Aorta (tissue), 5 donors: ENCODE measurements around the gene B4GALT6. TPM values are rescaled to one million over a fixed set of nuclear protein-coding genes. Genes with fewer than 3 reads are reported as not detected.

Experiments used
- ATAC-seq: fragments of 200-7000 bp; cut with Tn5 transposase; one replicate; pipeline ENCODE4 v1.9.1; 2022; ENCODE audit warnings: moderate library complexity; ENCODE audit not compliant: low FRiP score
- DNase-seq, 2 donors: peaks; one replicate each; pipeline ENCODE4 v3.0.0-alpha.2; 2020
- H3K27ac ChIP-seq, 2 donors: one replicate each; pipeline ENCODE4 v1.5.1; 2013; ENCODE audit warnings: low read length in 2 of 2, mild to moderate bottlenecking in 2 of 2, moderate library complexity in 2 of 2, control low read depth in 1 of 2, inconsistent platforms in 1 of 2, low read depth in 1 of 2
- H3K27me3 ChIP-seq, 2 donors: one replicate each; pipeline ENCODE4 v1.6.1; 2013; ENCODE audit warnings: control low read depth in 1 of 2, low read length in 1 of 2, mild to moderate bottlenecking in 1 of 2, moderate library complexity in 1 of 2; ENCODE audit not compliant: insufficient read depth in 2 of 2, control insufficient read depth in 1 of 2
- H3K36me3 ChIP-seq, 2 donors: one replicate each; pipeline ENCODE4 v1.6.1; 2013; ENCODE audit warnings: control low read depth in 1 of 2, low read length in 1 of 2, mild to moderate bottlenecking in 1 of 2; ENCODE audit not compliant: insufficient read depth in 2 of 2, control insufficient read depth in 1 of 2
- H3K4me1 ChIP-seq, 2 donors: one replicate each; pipeline ENCODE4 v1.6.1; 2013; ENCODE audit warnings: low read length in 2 of 2, control low read depth in 1 of 2, mild to moderate bottlenecking in 1 of 2, moderate library complexity in 1 of 2; ENCODE audit not compliant: insufficient read depth in 2 of 2, control insufficient read depth in 1 of 2
- H3K4me3 ChIP-seq, 2 donors: one replicate each; pipeline ENCODE4 v1.5.1; 2013; ENCODE audit warnings: low read length in 2 of 2, control low read depth in 1 of 2, mild to moderate bottlenecking in 1 of 2
- H3K9me3 ChIP-seq: one replicate; pipeline ENCODE4 v1.6.1; 2013; ENCODE audit warnings: mild to moderate bottlenecking, low read length; ENCODE audit not compliant: control insufficient read depth
- WGBS, 2 donors: extraction: QIAGEN DNeasy Blood & Tissue Kit; methylation state at CpG; one replicate each; pipeline ENCODE4 v1.1.7; 2013; 5-methylcytosine and 5-hydroxymethylcytosine counted together
- intact Hi-C, 2 donors: fragments of 100-400 bp; cut with DNase I; formaldehyde crosslinking; loops; one replicate each; pipeline versions ENCODE4 v1.14.2 to v1.15.0; 2022
- polyA plus RNA-seq, 2 donors: library from polyadenylated mRNA; stranded (reverse); fragments of 200-250 nt; gene quantifications; one replicate each; pipeline ENCODE4 v1.2.3, GENCODE V29; 2013
- total RNA-seq, 2 donors: library from RNA; stranded (reverse); fragmentation: NEBNext Ultra II Directional; extraction: Animal tissue kit (Norgen Biotek cat#: 25700); gene quantifications; one replicate each; pipeline ENCODE4 v1.2.1, GENCODE V29; 2021
- donor health status: healthy with polysubstance abuse.
- donor health status: Bipolar disorder and iron deficiency.
- donor health status: DM: no; HTN: no; CAD: no.
- donor health status: DM: no; HTN: no; CAD: no.
- donor health status: DM: yes; HTN: yes; CAD: no.

B4GALT6 gene
- total and polyA plus RNA-seq, 4 donors: 0.87 to 8.4 (median 3.3) TPM

GRCh38 chr18:31672628-31673135, 11.7 kb downstream of the B4GALT6 start:
- ATAC-seq (no peak), DNase-seq (no peak)
- Histone ChIP-seq H3K4me1 (no peaks in the 10 kb centered on the region), H3K4me3 (no peak overlapping the region), H3K27me3 (no peaks in the 10 kb centered on the region), H3K36me3 (no peaks in the 10 kb centered on the region), H3K9me3 (no peaks in the 10 kb centered on the region), H3K27ac (no peak overlapping the region)
- intact Hi-C loops: no loop called here

DNA sequence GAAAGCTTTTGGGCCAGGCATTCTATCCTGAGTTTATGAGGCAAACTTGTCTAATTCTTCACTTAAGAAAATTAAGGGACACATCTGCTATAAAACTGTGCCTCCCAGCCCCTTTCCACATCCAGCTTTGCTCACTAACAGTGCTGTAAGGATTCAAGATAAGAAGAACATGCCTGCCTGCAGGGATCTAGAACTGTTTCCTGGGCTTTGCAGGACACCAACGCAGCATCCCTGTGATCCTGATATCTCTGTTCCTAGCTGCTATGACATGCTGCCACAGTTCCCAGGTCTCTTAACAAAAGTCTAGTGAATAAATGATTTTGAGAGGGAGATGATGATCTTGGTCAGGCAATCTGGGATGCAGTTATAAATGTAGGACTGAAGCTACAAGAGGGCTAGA, 12.4 kb downstream of the B4GALT6 start:
- 93 to 94% methylated on average over 1 of the region's 1 CpG for WGBS, 2 donors
- no peaks in the 10 kb centered on the region for H3K4me1 ChIP-seq
- ATAC-seq (no peak), DNase-seq (no peak)
- intact Hi-C loops: no loop called here
- H3K36me3 ChIP-seq: no peaks in the 10 kb centered on the region
- no peaks in the 10 kb centered on the region for H3K9me3 ChIP-seq
- no peak overlapping the region for H3K27ac ChIP-seq
- no peak overlapping the region for H3K4me3 ChIP-seq
- no peaks in the 10 kb centered on the region for H3K27me3 ChIP-seq

GRCh38 chr18:31669541-31669940, 14.8 kb downstream of the B4GALT6 start:
- H3K27me3 ChIP-seq: no peaks in the 10 kb centered on the region
- intact Hi-C loops: no loop called here

DNA sequence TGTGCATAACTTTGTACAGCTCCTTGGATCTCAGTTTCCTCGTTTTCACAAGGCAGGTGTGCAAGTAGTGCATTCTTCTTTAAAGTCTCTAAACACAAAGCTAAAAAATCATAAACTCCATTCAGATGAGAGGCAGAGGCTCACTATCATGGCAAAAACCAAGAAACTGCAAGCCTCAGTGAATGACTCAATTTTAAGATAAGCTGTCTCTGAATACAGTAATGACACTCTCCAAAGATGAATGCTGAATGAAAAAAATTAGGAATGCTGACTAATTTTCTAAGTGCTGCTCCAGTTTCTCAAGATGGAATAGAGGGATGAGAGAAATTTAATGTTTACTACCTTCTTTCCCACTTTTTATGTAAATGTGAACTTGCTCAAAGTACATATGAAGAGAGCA, 17.2 kb downstream of the B4GALT6 start:
- intact Hi-C loops: no loop called here
- H3K4me1 ChIP-seq: no peaks in the 10 kb centered on the region
- no peak overlapping the region for H3K27ac ChIP-seq
- WGBS, 2 donors: 58 to 72% methylated on average over 1 of the region's 1 CpG
- no peaks in the 10 kb centered on the region for H3K9me3 ChIP-seq
- H3K27me3 ChIP-seq: no peaks in the 10 kb centered on the region
- ATAC-seq (no peak), DNase-seq (no peak)
- no peak overlapping the region for H3K4me3 ChIP-seq
- H3K36me3 ChIP-seq: no peaks in the 10 kb centered on the region

More at GRCh38 chr18:31669541-31669940, 14.8 kb downstream of the B4GALT6 start:
- WGBS, 2 donors: 89 to 95% methylated on average over 2 of the region's 2 CpGs
- no peaks in the 10 kb centered on the region for H3K4me1 ChIP-seq
- H3K4me3 ChIP-seq: no peak overlapping the region
- ATAC-seq: no peak
- no peaks in the 10 kb centered on the region for H3K36me3 ChIP-seq
- H3K9me3 ChIP-seq: no peaks in the 10 kb centered on the region
- no peak overlapping the region for H3K27ac ChIP-seq
- DNase-seq: no peak

DNA sequence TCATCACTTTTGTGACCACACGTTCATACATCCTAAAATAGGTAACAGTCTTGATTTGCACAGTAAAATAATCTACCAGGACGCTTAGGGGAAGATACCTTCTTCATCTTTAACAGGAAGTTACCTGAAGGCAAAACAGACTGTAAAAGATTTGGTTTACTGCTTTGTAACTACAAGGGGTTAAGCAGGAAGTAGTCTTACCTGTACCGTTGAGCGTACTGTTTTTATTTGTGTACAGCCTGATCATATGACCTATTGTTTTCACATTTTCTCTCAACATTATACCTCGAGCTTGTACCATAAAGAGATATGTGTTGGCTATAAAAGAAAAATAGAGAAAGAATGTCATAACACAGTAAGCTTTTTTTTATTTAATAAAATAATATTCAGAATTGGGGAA, 18.3 kb downstream of the B4GALT6 start:
- WGBS, 2 donors: 84 to 86% methylated on average over 5 of the region's 5 CpGs
- H3K4me3 ChIP-seq: no peak overlapping the region
- no peak overlapping the region for H3K27ac ChIP-seq
- intact Hi-C loops: no loop called here
- H3K27me3 ChIP-seq: no peaks in the 10 kb centered on the region
- H3K4me1 ChIP-seq: no peaks in the 10 kb centered on the region
- no peak for ATAC-seq
- no peak for DNase-seq
- H3K36me3 ChIP-seq: no peaks in the 10 kb centered on the region
- H3K9me3 ChIP-seq: no peaks in the 10 kb centered on the region

GRCh38 chr18:31664101-31664500, 20.3 kb downstream of the B4GALT6 start:
- H3K4me1 ChIP-seq: no peaks in the 10 kb centered on the region
- H3K9me3 ChIP-seq: no peaks in the 10 kb centered on the region
- DNase-seq: no peak
- H3K27ac ChIP-seq: no peak overlapping the region
- no peaks in the 10 kb centered on the region for H3K36me3 ChIP-seq
- intact Hi-C loops: no loop called here
- H3K27me3 ChIP-seq: no peaks in the 10 kb centered on the region
- WGBS, 2 donors: 92 to 97% methylated on average over 1 of the region's 1 CpG
- no peak overlapping the region for H3K4me3 ChIP-seq
- no peak for ATAC-seq

- 52 to 62% methylated on average over 3 of the region's 3 CpGs for WGBS, 2 donors
- no peaks in the 10 kb centered on the region for H3K36me3 ChIP-seq
- ATAC-seq (no peak), DNase-seq (no peak)
- no peaks in the 10 kb centered on the region for H3K9me3 ChIP-seq
- H3K4me1 ChIP-seq: no peaks in the 10 kb centered on the region
- no peak overlapping the region for H3K27ac ChIP-seq
- H3K27me3 ChIP-seq: no peaks in the 10 kb centered on the region
- intact Hi-C loops: no loop called here
- no peak overlapping the region for H3K4me3 ChIP-seq
These were observed 22.4 kb downstream of the B4GALT6 start for GRCh38 chr18:31661965-31662364.

- Histone ChIP-seq H3K4me3 (no peak overlapping the region), H3K36me3 (no peaks in the 10 kb centered on the region), H3K27me3 (no peaks in the 10 kb centered on the region), H3K9me3 (no peaks in the 10 kb centered on the region), H3K27ac (no peak overlapping the region), H3K4me1 (no peaks in the 10 kb centered on the region)
- DNase-seq (no peak), ATAC-seq (no peak)
- intact Hi-C loops: no loop called here
- WGBS, 2 donors: 90 to 91% methylated on average over 4 of the region's 4 CpGs
These were observed 23.6 kb downstream of the B4GALT6 start for GRCh38 chr18:31660763-31661162.

- Histone ChIP-seq H3K4me3 (no peak overlapping the region), H3K27ac (no peak overlapping the region), H3K4me1 (no peaks in the 10 kb centered on the region), H3K36me3 (no peaks in the 10 kb centered on the region), H3K27me3 (no peaks in the 10 kb centered on the region), H3K9me3 (no peaks in the 10 kb centered on the region)
- WGBS, 2 donors: 100% methylated on average over 1 of the region's 1 CpG
- DNase-seq: no peak
- ATAC-seq: no peak
- intact Hi-C loops: no loop called here
These were observed 24.7 kb downstream of the B4GALT6 start for GRCh38 chr18:31659576-31660177.
